ENCODE measurements around the gene NKAIN4.

NKAIN4 gene

DNA sequence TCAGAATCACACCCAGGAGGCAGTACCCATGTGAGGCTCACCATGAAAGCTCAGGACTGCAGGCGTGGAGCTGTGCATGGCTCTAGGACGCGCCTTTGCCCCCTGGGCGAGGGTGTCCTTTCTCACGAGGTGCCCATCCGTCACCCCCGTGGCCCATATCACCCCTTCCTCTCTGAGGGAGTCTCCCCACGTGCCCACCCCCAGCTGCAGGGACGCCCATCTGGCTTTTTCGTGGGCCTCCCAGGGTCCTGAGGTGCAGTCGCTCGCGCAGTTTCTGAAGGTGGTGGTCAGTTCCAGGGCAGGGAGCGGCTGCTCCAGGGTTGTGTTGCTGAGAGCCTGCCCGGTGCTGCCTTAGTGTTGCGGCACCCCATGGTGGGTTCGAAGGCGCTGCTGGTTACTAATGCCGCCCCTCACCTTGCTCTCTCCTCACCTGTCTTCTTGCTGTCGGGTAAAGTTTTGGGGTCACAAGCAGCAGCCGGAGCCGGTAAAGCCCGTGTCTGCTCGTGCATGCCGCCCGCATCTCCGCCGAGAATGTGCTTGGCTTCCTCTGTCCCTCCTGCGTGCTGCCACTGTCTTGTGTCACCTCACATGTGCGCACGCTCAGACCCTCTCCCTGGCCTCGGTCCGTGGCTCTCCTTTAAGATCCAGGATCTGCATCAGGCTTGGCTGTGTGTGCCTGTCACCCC lies 29.3 kb upstream of the NKAIN4 start:
- Mint-ChIP-seq H3K4me1 (peaks cover 2% of the 10 kb centered on the region), H3K27ac (peak overlapping the region; percentile 71), H3K4me3 (peak overlapping the region; percentile 64), H3K27me3 (no peaks in the 10 kb centered on the region), H3K36me3 (ENCODE audit: low read depth) (peaks cover 3% of the 10 kb centered on the region), H3K9me3 (no peaks in the 10 kb centered on the region)
- no peak for ATAC-seq
- DNase-seq, result no peak

DNA sequence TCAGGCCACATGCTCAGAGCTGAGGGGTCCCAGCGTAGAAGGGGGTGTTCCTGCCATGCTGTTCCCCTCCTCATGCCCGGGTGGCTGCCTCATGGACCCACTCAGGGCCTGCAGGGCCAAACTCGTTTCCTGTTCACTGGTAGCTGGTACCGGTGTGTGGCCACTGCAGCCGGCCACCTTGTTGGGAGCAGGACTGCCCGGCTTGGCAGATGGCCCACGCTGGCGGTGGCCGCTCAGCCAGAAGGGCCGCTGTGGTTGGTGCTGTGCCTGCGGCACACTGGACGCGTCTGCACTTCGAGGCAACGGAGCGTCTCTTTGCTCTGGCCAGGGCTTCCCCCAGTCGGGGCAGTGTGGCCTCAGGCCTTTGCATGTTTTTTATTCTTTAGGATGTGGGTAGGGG lies 28.7 kb upstream of the NKAIN4 start:
- DNase-seq (no peak), ATAC-seq (no peak)
- no peak overlapping the region for H3K27ac Mint-ChIP-seq
- H3K36me3 Mint-ChIP-seq (ENCODE audit: low read depth), result peaks cover 3% of the 10 kb centered on the region
- no peaks in the 10 kb centered on the region for H3K9me3 Mint-ChIP-seq
- H3K27me3 Mint-ChIP-seq, result no peaks in the 10 kb centered on the region
- peaks cover 2% of the 10 kb centered on the region for H3K4me1 Mint-ChIP-seq
- H3K4me3 Mint-ChIP-seq, result no peak overlapping the region

DNA sequence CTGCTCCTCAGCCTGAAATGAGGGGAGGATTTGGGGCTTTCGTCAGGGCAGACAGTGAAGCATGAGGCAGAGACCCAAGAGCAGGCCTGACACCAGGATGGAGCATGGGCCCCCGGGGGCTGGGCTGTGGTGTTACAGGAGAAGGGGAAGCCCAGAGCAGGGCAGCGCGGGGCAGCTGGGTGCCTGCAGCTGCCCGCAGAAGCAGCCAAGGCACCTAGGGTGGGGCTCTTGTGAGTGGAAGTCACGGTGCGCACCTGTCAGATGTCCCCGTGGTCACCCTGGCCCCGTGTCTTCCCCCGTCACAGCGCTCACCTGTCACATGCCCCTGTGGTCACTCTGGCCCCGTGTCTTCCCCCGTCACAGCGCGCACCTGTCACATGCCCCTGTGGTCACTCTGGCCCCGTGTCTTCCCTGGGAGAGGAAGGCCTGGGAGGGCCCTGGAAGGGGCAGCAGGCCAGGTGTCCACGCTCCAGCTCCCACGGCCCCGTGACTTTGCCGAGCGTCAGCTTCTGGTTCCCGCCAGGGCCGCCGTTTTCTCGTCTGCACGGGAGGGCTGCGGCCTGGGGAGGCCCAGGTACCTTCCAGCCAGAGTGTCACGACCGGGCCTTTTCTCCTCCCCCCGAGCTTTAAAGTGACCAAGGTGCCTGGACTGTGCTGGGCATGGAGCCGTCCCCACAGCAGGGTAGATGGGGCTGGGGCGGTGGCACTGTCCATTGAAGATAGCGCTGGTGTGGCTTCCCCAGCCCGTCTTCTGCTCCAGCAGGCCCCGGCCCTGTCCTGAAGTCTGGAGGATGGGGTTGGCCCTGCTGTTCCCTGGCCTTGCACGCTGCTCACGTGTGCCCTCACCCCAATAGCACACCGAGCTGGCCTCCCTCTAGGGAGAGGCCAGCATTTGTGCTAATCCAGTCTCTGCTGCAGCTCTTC lies 27.7 kb upstream of the NKAIN4 start:
- DNase-seq, result no peak
- no peak for ATAC-seq

DNA sequence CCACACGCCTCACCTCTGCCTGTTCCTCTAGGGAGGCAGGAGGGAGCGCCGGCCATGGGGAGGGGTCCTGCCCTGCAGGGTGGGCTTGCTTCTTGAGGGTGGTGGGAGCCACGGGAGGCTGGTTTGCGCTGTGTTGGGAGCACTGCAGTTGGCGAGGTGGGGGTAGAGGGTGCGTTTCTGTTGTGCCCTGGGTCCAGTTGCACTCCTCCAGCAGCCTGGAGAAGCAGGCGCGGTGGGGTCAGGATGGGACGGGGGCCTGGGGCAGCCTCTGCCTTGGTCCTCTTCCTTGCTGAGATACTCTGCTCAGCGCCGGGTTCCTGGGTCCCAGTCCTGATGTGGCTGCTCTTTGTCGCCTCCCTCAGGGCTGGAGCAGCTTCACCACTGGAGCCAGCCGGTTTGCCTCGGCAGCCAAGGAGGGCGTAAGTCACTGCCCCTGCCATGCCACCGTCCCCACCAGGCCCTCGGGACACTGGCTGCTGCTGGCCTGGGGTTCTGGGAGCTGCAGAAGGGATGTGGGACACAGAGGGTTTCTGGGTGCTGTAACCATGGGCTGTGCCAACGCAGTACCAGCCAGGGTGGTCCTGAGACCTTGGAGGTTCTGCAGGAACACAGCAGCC lies 26.8 kb upstream of the NKAIN4 start:
- no peaks in the 10 kb centered on the region for H3K9me3 Mint-ChIP-seq
- peaks cover 7% of the 10 kb centered on the region for H3K36me3 Mint-ChIP-seq (ENCODE audit: low read depth)
- DNase-seq (no peak), ATAC-seq (no peak)
- H3K4me3 Mint-ChIP-seq, result no peak overlapping the region
- peaks cover 2% of the 10 kb centered on the region for H3K4me1 Mint-ChIP-seq
- H3K27ac Mint-ChIP-seq, result no peak overlapping the region
- H3K27me3 Mint-ChIP-seq, result no peaks in the 10 kb centered on the region

More for the DNA sequence above, 27.7 kb upstream of the NKAIN4 start:
- Mint-ChIP-seq H3K27me3 (no peaks in the 10 kb centered on the region), H3K4me1 (peaks cover 2% of the 10 kb centered on the region), H3K27ac (no peak overlapping the region), H3K9me3 (no peaks in the 10 kb centered on the region), H3K4me3 (no peak overlapping the region), H3K36me3 (ENCODE audit: low read depth) (peaks cover 3% of the 10 kb centered on the region)

DNA sequence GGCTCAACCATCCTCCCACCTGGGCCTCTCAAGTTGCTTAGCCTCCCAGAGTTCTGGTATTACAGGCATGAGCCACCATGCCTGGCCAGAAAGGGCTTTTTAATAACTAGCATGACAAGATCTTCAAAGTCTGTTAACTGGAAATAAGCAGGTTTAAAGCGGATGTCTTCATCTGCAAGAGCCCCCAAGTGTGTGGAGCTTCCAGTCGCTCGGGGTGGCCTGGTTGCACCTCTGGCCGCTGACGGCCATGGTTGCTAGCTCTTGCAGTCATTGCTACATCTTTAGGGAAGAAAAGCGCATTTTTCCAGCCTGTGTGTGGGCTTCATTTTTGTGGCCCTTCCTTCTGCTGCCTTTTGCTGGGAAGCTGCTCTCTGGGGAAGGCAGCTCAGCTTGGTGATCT lies 26.1 kb upstream of the NKAIN4 start:
- DNase-seq, result no peak
- H3K9me3 Mint-ChIP-seq, result no peaks in the 10 kb centered on the region
- H3K36me3 Mint-ChIP-seq (ENCODE audit: low read depth), result peaks cover 7% of the 10 kb centered on the region
- no peak overlapping the region for H3K4me3 Mint-ChIP-seq
- ATAC-seq, result no peak
- no peak overlapping the region for H3K27ac Mint-ChIP-seq
- H3K4me1 Mint-ChIP-seq, result peaks cover 2% of the 10 kb centered on the region
- H3K27me3 Mint-ChIP-seq, result no peaks in the 10 kb centered on the region

DNA sequence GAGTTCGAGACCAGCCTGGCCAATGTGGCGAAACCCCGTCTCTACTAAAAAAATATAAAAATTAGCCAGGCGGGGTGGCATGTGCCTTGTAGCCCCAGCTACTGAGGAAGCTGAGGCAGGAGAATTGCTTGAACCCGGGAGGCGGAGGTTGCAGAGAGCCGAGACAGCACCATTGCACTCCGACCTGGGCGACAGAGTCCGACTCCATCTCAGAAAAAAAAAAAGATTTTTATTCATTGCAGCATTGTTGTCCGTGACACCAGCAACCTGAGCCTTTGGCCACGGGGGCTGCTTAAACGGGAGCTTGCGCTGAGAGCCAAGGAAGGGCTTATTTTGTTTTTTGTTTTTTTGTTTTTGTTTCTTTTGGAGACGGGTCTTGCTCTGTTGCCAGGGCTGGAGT lies 25.7 kb upstream of the NKAIN4 start:
- no peaks in the 10 kb centered on the region for H3K9me3 Mint-ChIP-seq
- H3K27ac Mint-ChIP-seq, result no peak overlapping the region
- H3K27me3 Mint-ChIP-seq, result no peaks in the 10 kb centered on the region
- H3K4me3 Mint-ChIP-seq, result no peak overlapping the region
- no peak for ATAC-seq
- H3K4me1 Mint-ChIP-seq, result peaks cover 2% of the 10 kb centered on the region
- DNase-seq, result no peak
- H3K36me3 Mint-ChIP-seq (ENCODE audit: low read depth), result peaks cover 7% of the 10 kb centered on the region

DNA sequence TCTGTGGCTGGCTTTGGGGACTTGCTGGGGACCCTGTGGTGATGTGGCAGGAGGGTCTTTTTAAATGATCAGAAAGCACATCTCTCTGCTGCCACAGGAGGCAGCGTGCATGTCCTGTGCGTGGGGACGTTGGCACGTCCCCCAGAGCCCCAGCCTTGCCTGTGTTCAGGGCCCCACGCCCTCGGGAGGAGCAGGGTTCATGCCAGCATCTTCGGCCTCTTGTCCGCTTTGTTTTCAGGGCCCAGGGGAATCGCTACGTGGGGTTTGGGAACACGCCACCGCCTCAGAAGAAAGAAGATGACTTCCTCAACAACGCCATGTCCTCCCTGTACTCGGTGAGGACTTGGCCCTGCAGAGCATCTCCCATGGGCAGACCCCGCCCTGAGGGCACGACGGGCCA lies 24.4 kb upstream of the NKAIN4 start:
- no peaks in the 10 kb centered on the region for H3K27me3 Mint-ChIP-seq
- peaks cover 6% of the 10 kb centered on the region for H3K36me3 Mint-ChIP-seq (ENCODE audit: low read depth)
- DNase-seq (no peak), ATAC-seq (no peak)
- no peak overlapping the region for H3K4me3 Mint-ChIP-seq
- no peak overlapping the region for H3K27ac Mint-ChIP-seq
- peaks cover 10% of the 10 kb centered on the region for H3K4me1 Mint-ChIP-seq
- no peaks in the 10 kb centered on the region for H3K9me3 Mint-ChIP-seq

DNA sequence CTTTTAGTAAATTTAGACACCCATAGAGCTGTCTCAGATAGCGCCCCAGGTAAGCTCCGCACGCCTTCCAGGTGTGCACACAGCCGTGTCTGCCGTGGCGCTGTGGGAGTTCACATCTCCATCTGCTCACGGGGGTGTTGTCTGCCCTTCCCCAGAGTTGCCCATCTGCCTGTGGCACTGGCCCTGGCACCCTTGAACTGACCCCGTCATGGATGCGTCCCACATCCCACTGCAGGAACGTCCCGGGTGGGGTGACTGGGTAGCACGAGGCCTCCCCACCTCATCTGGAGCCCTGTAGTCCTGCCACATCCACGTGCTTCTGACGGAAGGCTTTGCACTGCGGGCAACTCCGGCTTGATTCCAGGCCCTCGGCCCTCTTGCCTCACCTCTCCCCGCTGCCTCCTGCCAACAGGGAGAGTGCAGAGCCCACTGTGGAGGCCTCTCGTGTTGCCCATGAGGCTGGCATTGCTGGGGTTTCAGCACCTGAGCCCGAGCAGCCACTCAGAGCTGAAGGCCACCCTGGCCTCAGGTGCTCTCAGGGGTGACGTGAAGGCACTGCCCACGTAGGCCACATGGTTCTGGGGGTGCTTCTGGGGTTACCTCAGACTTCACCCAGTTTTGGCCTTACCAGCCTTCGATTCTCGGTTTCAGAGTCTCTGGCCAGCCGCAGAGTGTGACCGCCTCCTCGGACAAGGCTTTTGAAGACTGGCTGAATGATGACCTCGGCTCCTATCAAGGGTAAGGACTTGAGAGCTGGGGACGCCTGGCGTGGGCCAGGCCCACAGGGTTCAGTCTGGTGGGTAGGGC lies 23.4 kb upstream of the NKAIN4 start:
- Mint-ChIP-seq H3K27me3 (no peaks in the 10 kb centered on the region), H3K36me3 (ENCODE audit: low read depth) (peaks cover 4% of the 10 kb centered on the region), H3K27ac (no peak overlapping the region), H3K9me3 (no peaks in the 10 kb centered on the region), H3K4me1 (peaks cover 15% of the 10 kb centered on the region), H3K4me3 (no peak overlapping the region)
- no peak for DNase-seq
- no peak for ATAC-seq

DNA sequence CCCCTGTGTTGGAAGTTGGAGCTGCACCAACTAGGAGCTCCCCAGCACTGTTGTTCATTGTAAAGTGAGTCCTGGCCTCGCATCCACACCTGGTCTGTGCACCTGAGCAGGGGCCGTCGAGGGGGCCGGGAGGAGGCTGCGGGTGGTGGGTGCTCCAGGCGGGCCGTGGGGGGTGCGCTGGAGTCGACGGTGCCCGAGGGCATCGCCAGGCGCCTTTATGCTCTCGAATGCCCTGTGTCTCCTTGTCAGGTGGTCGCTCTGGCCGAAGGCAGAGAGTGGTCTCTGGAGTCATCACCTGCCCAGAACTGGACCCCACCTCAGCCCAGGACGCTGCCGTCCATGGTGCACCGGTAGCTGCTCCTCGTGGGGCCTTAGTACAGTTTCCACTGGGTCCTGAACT lies 22.7 kb upstream of the NKAIN4 start:
- Mint-ChIP-seq H3K36me3 (ENCODE audit: low read depth) (peaks cover 4% of the 10 kb centered on the region), H3K9me3 (no peaks in the 10 kb centered on the region), H3K27ac (no peak overlapping the region), H3K4me1 (peaks cover 15% of the 10 kb centered on the region), H3K4me3 (no peak overlapping the region), H3K27me3 (no peaks in the 10 kb centered on the region)
- DNase-seq (no peak), ATAC-seq (no peak)

DNA sequence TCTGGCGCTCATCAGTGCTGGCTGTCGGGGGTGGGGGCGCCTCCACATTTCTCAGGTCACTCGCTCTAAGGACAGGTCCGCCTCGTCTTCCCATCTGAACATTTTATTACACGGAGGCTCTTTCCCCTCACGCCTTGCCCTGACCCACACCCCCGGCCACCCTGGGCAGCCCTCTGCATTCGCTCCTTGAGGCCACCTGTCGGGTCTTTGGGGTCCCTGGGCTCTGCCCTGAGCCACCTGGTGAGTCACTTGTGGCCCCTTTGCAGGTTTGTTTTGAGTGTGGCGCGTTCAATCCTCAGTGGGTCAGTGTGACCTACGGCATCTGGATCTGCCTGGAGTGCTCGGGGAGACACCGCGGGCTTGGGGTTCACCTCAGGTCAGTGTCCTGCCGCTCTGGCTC lies 21.6 kb upstream of the NKAIN4 start:
- no peak for DNase-seq
- Mint-ChIP-seq H3K27me3 (no peaks in the 10 kb centered on the region), H3K9me3 (no peaks in the 10 kb centered on the region), H3K27ac (no peak overlapping the region), H3K4me1 (peaks cover 21% of the 10 kb centered on the region), H3K36me3 (ENCODE audit: low read depth) (peaks cover 4% of the 10 kb centered on the region), H3K4me3 (no peak overlapping the region)
- ATAC-seq, result no peak

DNA sequence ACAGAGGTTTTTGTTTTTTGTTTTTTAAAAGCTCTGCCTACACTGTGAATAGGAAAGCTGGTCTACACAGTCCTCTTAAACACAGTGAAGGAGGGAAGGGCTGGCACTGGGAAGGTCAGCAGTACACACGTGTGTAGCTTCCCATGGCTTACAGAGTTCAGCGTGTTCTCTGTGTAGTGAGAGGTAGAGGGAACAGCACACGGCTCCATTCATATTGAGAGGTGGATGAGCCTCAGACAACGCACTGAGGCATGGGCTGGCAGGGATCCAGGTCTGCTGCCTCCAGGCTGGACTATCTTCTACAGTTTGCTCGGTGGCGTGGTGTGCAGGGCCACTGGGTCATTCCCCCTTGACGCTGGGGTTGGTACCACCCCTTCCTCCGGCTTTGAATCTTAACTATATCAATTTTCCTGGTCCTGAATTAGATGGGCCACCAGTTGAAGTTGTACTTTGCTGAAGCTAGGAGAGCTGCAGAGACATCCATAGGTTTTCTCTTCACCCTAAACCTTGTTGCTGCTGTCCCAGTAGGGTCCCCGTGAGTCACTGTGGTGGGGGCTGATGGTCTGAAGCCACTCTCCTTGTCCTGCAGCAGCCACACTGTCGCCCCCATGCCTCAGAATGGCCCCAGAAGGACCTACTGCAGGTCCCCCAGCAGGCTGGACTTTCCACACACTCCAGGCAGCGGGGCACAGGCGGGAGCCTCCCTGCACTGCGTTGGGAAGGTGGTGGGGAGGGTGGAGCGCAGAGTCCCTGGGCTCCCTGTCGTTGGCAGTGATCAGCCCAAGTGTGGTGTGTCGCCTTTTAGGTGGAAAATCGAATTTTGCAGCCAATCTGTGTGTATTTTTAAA lies 20.3 kb upstream of the NKAIN4 start:
- DNase-seq (no peak), ATAC-seq (no peak)
- no peaks in the 10 kb centered on the region for H3K9me3 Mint-ChIP-seq
- peak overlapping the region; percentile 65 for H3K4me3 Mint-ChIP-seq
- H3K27me3 Mint-ChIP-seq, result no peaks in the 10 kb centered on the region
- H3K36me3 Mint-ChIP-seq (ENCODE audit: low read depth), result peaks cover 4% of the 10 kb centered on the region
- H3K27ac Mint-ChIP-seq, result peak overlapping the region; percentile 27
- peaks cover 21% of the 10 kb centered on the region for H3K4me1 Mint-ChIP-seq

DNA sequence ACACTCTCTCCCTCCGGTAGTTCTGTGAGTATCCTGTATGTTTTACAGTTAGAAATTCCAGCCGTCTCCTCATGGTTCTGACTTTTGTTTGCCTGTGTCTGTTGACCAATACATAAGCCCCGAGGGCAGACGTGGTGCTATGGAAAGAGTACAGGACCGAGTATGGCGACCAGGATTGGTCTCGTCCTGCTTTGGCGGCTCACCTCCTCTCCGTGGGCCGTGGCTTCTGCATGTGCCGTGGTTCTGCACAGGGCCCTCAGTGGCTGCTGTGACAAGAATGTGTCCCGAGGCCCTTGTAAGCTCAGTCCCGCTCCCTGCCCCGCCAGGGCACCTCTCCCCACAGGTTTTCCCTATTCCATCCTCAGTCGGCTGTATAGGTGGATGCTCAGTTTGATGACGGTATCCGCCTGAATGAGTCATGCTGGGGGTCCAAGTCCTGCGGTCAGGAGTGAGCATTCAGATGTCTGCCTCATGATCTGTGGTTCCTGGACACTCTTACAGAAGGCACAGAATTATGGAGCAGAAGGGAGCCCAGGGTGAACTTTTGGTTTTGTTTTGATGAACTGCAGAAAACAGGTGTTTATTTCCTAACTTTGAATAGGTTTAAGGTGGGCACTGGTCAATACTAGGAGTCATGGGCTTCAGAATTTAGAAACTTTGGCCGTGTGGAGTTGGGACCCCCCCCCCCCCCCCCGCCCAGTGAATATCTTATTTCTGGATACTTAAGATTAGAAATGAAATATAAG lies 19.5 kb upstream of the NKAIN4 start:
- Mint-ChIP-seq H3K4me3 (peak overlapping the region; percentile 86), H3K36me3 (ENCODE audit: low read depth) (peaks cover 4% of the 10 kb centered on the region)

DNA sequence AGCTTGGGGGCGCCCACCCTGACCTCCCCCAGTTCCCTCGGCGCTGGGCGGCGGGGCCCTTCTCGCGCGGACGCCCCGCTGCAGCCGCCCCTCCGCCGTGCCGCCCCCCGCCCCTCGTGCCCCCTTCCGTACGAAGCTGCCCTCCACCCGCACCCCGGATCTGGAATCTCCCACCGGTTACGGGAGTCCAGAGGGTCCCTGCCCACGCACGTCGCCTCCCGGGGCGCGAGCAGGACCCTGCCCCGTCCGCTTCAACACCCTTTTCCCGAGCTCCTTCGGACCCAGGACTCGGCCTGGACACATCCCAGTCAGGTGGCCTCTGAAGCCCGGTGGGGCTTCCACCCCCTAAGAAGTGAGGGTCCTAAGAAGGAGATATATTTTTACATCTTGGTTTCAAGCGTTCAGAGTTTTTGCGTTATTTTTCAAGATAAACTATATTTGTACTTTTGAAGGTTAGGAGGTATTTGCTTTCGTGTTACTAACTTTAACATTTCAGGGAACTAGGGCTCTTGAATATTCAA lies 18.9 kb upstream of the NKAIN4 start:
- H3K36me3 Mint-ChIP-seq (ENCODE audit: low read depth), result peaks cover 4% of the 10 kb centered on the region

More for the DNA sequence above, 19.5 kb upstream of the NKAIN4 start:
- no peaks in the 10 kb centered on the region for H3K27me3 Mint-ChIP-seq
- H3K9me3 Mint-ChIP-seq, result no peaks in the 10 kb centered on the region
- DNase-seq (no peak), ATAC-seq (no peak)
- H3K4me1 Mint-ChIP-seq, result peaks cover 21% of the 10 kb centered on the region
- H3K27ac Mint-ChIP-seq, result peak overlapping the region; percentile 73

More for the DNA sequence above, 18.9 kb upstream of the NKAIN4 start:
- DNase-seq (no peak), ATAC-seq (no peak)
- Mint-ChIP-seq H3K27me3 (no peaks in the 10 kb centered on the region), H3K4me3 (peak overlapping the region; percentile 86), H3K4me1 (peaks cover 21% of the 10 kb centered on the region), H3K27ac (peak overlapping the region; percentile 73), H3K9me3 (no peaks in the 10 kb centered on the region)

Measured in activated naive CD8-positive, alpha-beta T cell treated with anti-CD3 and anti-CD28 coated beads, Interleukin-2, amount 50 U/mL, for 24 hours (primary cell).